ENCODE measurements around the gene FHIT. TPM values are rescaled to one million over a fixed set of nuclear protein-coding genes. Genes with fewer than 3 reads are reported as not detected.

Gene FHIT
- total RNA-seq, 1 donor from 2014 or later, result 10.2 TPM

GRCh38 chr3:60650171-60650570 is 601.1 kb downstream of the FHIT start:
- DNase-seq (ENCODE audit: low spot score) (no peak), ATAC-seq (no peak)
- intact Hi-C loops (cut with DNase I), result no loop called here

- intact Hi-C loops (cut with DNase I), result no loop called here
- no peak for ATAC-seq
- no peak for DNase-seq (ENCODE audit: low spot score)
Observed at GRCh38 chr3:60645801-60646200, 605.5 kb downstream of the FHIT start.

- intact Hi-C loops (cut with DNase I), result loop anchor here (2.0 kb wide), 1 partner anchor 73 kb away; no protein-coding TSS in a partner anchor
- ATAC-seq (no peak), DNase-seq (ENCODE audit: low spot score) (no peak)
Observed at GRCh38 chr3:60643831-60644230, 607.4 kb downstream of the FHIT start.

- no peak for DNase-seq (ENCODE audit: low spot score)
- intact Hi-C loops (cut with DNase I), result no loop called here
- no peak for ATAC-seq
Observed at GRCh38 chr3:60641354-60641753, 609.9 kb downstream of the FHIT start.

- DNase-seq (ENCODE audit: low spot score) (no peak), ATAC-seq (no peak)
- intact Hi-C loops (cut with DNase I), result no loop called here
Observed at GRCh38 chr3:60636846-60637245, 614.4 kb downstream of the FHIT start.

- no peak for ATAC-seq
- intact Hi-C loops (cut with DNase I), result no loop called here
- no peak for DNase-seq (ENCODE audit: low spot score)
Observed at GRCh38 chr3:60633644-60634043, 617.6 kb downstream of the FHIT start.

GRCh38 chr3:60631509-60631908 is 619.7 kb downstream of the FHIT start:
- DNase-seq (ENCODE audit: low spot score) (no peak), ATAC-seq (no peak)
- intact Hi-C loops (cut with DNase I), result no loop called here

GRCh38 chr3:60630953-60631352 is 620.3 kb downstream of the FHIT start:
- DNase-seq (ENCODE audit: low spot score) (no peak), ATAC-seq (no peak)
- intact Hi-C loops (cut with DNase I), result no loop called here

GRCh38 chr3:60629816-60630215 is 621.4 kb downstream of the FHIT start:
- ATAC-seq, result no peak
- DNase-seq (ENCODE audit: low spot score), result no peak
- intact Hi-C loops (cut with DNase I), result no loop called here

- no peak for ATAC-seq
- intact Hi-C loops (cut with DNase I), result no loop called here
- no peak for DNase-seq (ENCODE audit: low spot score)
Observed at GRCh38 chr3:60622349-60622748, 628.9 kb downstream of the FHIT start.

- ATAC-seq (no peak), DNase-seq (ENCODE audit: low spot score) (no peak)
- intact Hi-C loops (cut with DNase I), result no loop called here
Observed at GRCh38 chr3:60617188-60617587, 634.1 kb downstream of the FHIT start.

GRCh38 chr3:60613769-60614303 is 637.4 kb downstream of the FHIT start:
- no peak for ATAC-seq
- DNase-seq (ENCODE audit: low spot score), result no peak
- intact Hi-C loops (cut with DNase I), result no loop called here

GRCh38 chr3:60610441-60611112 is 640.7 kb downstream of the FHIT start:
- ATAC-seq (peak; percentile 99), DNase-seq (ENCODE audit: low spot score) (peak; percentile 73)
- intact Hi-C loops (cut with DNase I), result no loop called here

GRCh38 chr3:60609446-60609845 is 641.8 kb downstream of the FHIT start:
- intact Hi-C loops (cut with DNase I), result no loop called here
- DNase-seq (ENCODE audit: low spot score) (no peak), ATAC-seq (no peak)

- DNase-seq (ENCODE audit: low spot score) (no peak), ATAC-seq (no peak)
- intact Hi-C loops (cut with DNase I), result no loop called here
Observed at GRCh38 chr3:60603860-60604259, 647.4 kb downstream of the FHIT start.

- DNase-seq (ENCODE audit: low spot score) (no peak), ATAC-seq (no peak)
- intact Hi-C loops (cut with DNase I), result no loop called here
Observed at GRCh38 chr3:60600848-60601247, 650.4 kb downstream of the FHIT start.

GRCh38 chr3:60599586-60599985 is 651.7 kb downstream of the FHIT start:
- intact Hi-C loops (cut with DNase I), result no loop called here
- DNase-seq (ENCODE audit: low spot score) (no peak), ATAC-seq (no peak)

- peak; percentile 39 for ATAC-seq
- no peak for DNase-seq (ENCODE audit: low spot score)
- intact Hi-C loops (cut with DNase I), result no loop called here
Observed at GRCh38 chr3:60598671-60599070, 652.6 kb downstream of the FHIT start.

GRCh38 chr3:60594025-60594424 is 657.2 kb downstream of the FHIT start:
- peak; percentile 83 for DNase-seq (ENCODE audit: low spot score)
- intact Hi-C loops (cut with DNase I), result no loop called here
- ATAC-seq, result peak; percentile 89

- DNase-seq (ENCODE audit: low spot score) (no peak), ATAC-seq (no peak)
- intact Hi-C loops (cut with DNase I), result no loop called here
Observed at GRCh38 chr3:60591267-60591666, 660.0 kb downstream of the FHIT start.

GRCh38 chr3:60588806-60589205 is 662.4 kb downstream of the FHIT start:
- DNase-seq (ENCODE audit: low spot score), result no peak
- intact Hi-C loops (cut with DNase I), result no loop called here
- ATAC-seq, result no peak

All from sciatic nerve (tissue), 2 donors.